Endothelial cell of umbilical vein (primary cell): Measurements from ENCODE around the gene FUT8. TPM values are rescaled to one million over a fixed set of nuclear protein-coding genes. Genes with fewer than 3 reads are reported as not detected.

Experiments used
- BruUV-seq: library from RNA; stranded (reverse); fragments of 400-500 nt; replicated peaks from 2 replicates; lab custom pipeline; 2021; lab: Mats Ljungman, UMichigan
- CTCF ChIA-PET: fragments of 300-600, 350-600 bp; sonication (Branson Sonifier 250); formaldehyde crosslinking; loops from one replicate; lab custom pipeline; 2021; ENCODE audit warnings: antibody characterized with exemption, inconsistent platforms; lab: Charles Lee
- POLR2A ChIA-PET: fragments of 300-600, 350-600 bp; sonication (Branson Sonifier 250); formaldehyde crosslinking; loops from one replicate; lab custom pipeline; 2021; ENCODE audit warnings: antibody characterized with exemption, inconsistent platforms; lab: Charles Lee
- DNase-seq: peaks from one replicate; pipeline ENCODE4 v3.0.0-alpha.2; 2011; ENCODE audit warnings: low read depth, low spot score
- FAIRE-seq: peaks from 2 replicates; lab custom pipeline; 2011; peaks lifted over from hg19 to GRCh38; lab: Jason Lieb, UNC
- H2AFZ ChIP-seq: 2 replicates; pipeline ENCODE4 v1.6.0; 2012; ENCODE audit warnings: low read depth, low read length, control low read depth, inconsistent platforms
- H3K27ac ChIP-seq: 2 replicates; pipeline ENCODE4 v1.5.1; 2011; ENCODE audit warnings: low read depth, mild to moderate bottlenecking, control low read depth, low read length, moderate library complexity; ENCODE audit not compliant: insufficient read depth
- H3K27me3 ChIP-seq, 2 experiments: 2 replicates each; pipeline versions ENCODE4 v1.6.0 to v1.6.1; 2011; ENCODE audit warnings: low read length in 2 of 2, mixed read lengths in 1 of 2; ENCODE audit not compliant: control insufficient read depth in 2 of 2, insufficient read depth in 2 of 2
- H3K36me3 ChIP-seq, 2 experiments: 2 replicates in 1 of 2; 3 replicates in 1 of 2; pipeline ENCODE4 v1.5.1; 2011; ENCODE audit warnings: low read length in 2 of 2, mild to moderate bottlenecking in 1 of 2, moderate library complexity in 1 of 2; ENCODE audit not compliant: control insufficient read depth in 2 of 2, insufficient read depth in 2 of 2; ENCODE audit errors: extremely low read depth in 1 of 2
- H3K4me1 ChIP-seq: 3 replicates; pipeline ENCODE4 v1.5.1; 2011; ENCODE audit warnings: mild to moderate bottlenecking, low read length; ENCODE audit not compliant: control insufficient read depth, insufficient read depth; ENCODE audit errors: extremely low read depth
- H3K4me2 ChIP-seq: 2 replicates; pipeline ENCODE4 v1.6.1; 2011; ENCODE audit warnings: low read length, control low read depth, mixed read lengths; ENCODE audit not compliant: insufficient read depth
- H3K4me3 ChIP-seq, 3 experiments: fragments of 200-600 bp in 1 of 3; sonication (generic), shearing (Covaris generic) in 1 of 3; replicated peaks in 1 of 3; 2 replicates each; pipeline ENCODE4 v1.5.1; 2011 to 2016; ENCODE audit warnings: control low read depth in 3 of 3, low read length in 3 of 3, mild to moderate bottlenecking in 2 of 3, inconsistent platforms in 1 of 3, low read depth in 1 of 3, moderate library complexity in 1 of 3; ENCODE audit not compliant: insufficient read depth in 1 of 3
- H3K79me2 ChIP-seq: 2 replicates; pipeline ENCODE4 v1.6.0; 2012; ENCODE audit warnings: low read length, inconsistent platforms; ENCODE audit not compliant: control insufficient read depth, insufficient read depth
- H3K9ac ChIP-seq: replicated peaks from 2 replicates; pipeline ENCODE3; 2011; ENCODE audit warnings: low read length, control low read depth; ENCODE audit not compliant: insufficient read depth; ENCODE audit errors: extremely low read depth
- H3K9me1 ChIP-seq: replicated peaks from 3 replicates; pipeline ENCODE4 v1.6.0; 2011; ENCODE audit warnings: mild to moderate bottlenecking, low read length; ENCODE audit not compliant: control insufficient read depth, insufficient read depth; ENCODE audit errors: extremely low read depth
- H3K9me3 ChIP-seq: replicated peaks from 2 replicates; pipeline ENCODE4 v1.5.1; 2012; ENCODE audit warnings: low read length, inconsistent platforms; ENCODE audit not compliant: control insufficient read depth, insufficient read depth
- H4K20me1 ChIP-seq: replicated peaks from 2 replicates; pipeline ENCODE3; 2011; ENCODE audit warnings: mild to moderate bottlenecking, low read length; ENCODE audit not compliant: control insufficient read depth, insufficient read depth; ENCODE audit errors: extremely low read depth
- EZH2 ChIP-seq: IDR thresholded peaks from 2 replicates; pipeline ENCODE4 v1.6.1; 2012; ENCODE audit warnings: borderline replicate concordance, low read depth, mild to moderate bottlenecking, moderate library complexity, low read length, inconsistent platforms; ENCODE audit not compliant: severe bottlenecking
- FOS ChIP-seq: IDR thresholded peaks from 2 replicates; pipeline ENCODE4 v1.6.1; 2011; ENCODE audit warnings: mild to moderate bottlenecking, low read length, moderate library complexity, borderline replicate concordance; ENCODE audit not compliant: insufficient read depth
- GATA2 ChIP-seq: IDR thresholded peaks from 2 replicates; pipeline ENCODE4 v1.7.0; 2011; ENCODE audit warnings: low read depth, mild to moderate bottlenecking, moderate library complexity, mixed read lengths, low read length; ENCODE audit not compliant: insufficient read length, insufficient read depth
- JUN ChIP-seq: IDR thresholded peaks from 2 replicates; pipeline ENCODE4 v1.6.1; 2011; ENCODE audit warnings: borderline replicate concordance, low read depth; ENCODE audit not compliant: insufficient read length, insufficient read depth
- MYC ChIP-seq: IDR thresholded peaks from one replicate; pipeline ENCODE4 v1.6.1; 2011; ENCODE audit warnings: mild to moderate bottlenecking, low read depth, low read length
- POLR2A ChIP-seq: IDR thresholded peaks from 2 replicates; pipeline ENCODE4 v1.6.1; 2012; ENCODE audit warnings: low read depth, mild to moderate bottlenecking, control low read depth, low read length
- POLR2AphosphoS5 ChIP-seq: IDR thresholded peaks from 2 replicates; pipeline ENCODE4 v1.6.1; 2012; ENCODE audit warnings: low read depth, mild to moderate bottlenecking, control low read depth, low read length, moderate library complexity; ENCODE audit not compliant: insufficient read depth
- dilution Hi-C: fragments of 300-500 bp; cut with MboI; formaldehyde crosslinking; loops from one replicate; pipeline ENCODE4 v1.15.0; 2019; ENCODE audit warnings: low sequenced_read_pairs; ENCODE audit not compliant: extremely low pct_ligation_motif_present
- intact Hi-C: fragments of 100-400 bp; cut with micrococcal nuclease; formaldehyde crosslinking; loops from one replicate; pipeline ENCODE4 v1.10.0; 2022
- polyA plus RNA-seq, 4 experiments: library from polyadenylated mRNA; depleted of rRNA in 3 of 4; stranded (reverse) in 3 of 4; unstranded in 1 of 4; fragments of >200 nt; gene quantifications; 2 replicates each; pipeline versions ENCODE4 v1.2.1 to v1.2.3, GENCODE V29; 2011 to 2012; ENCODE audit warnings: missing spikeins in 1 of 4
- total RNA-seq: library from RNA; stranded (reverse); gene quantifications from 2 replicates; pipeline ENCODE4 v1.2.3, GENCODE V29; 2021
- TF ChIP-seq, protein P1 (sequence below), 2 donors: IDR thresholded peaks; 1 replicate in 1 of 2; 2 replicates in 1 of 2; pipeline ENCODE4 v1.5.1; 2011; ENCODE audit warnings: low read length in 2 of 2, mild to moderate bottlenecking in 2 of 2, moderate library complexity in 2 of 2, control low read depth in 1 of 2, inconsistent platforms in 1 of 2, low read depth in 1 of 2; ENCODE audit not compliant: insufficient read depth in 1 of 2; ENCODE audit errors: extremely low read depth in 1 of 2
- TF ChIP-seq, protein P2 (sequence below): IDR thresholded peaks from 2 replicates; pipeline ENCODE4 v1.6.1; 2011; ENCODE audit not compliant: insufficient read depth, insufficient read length

The FUT8 gene
- total and polyA plus RNA-seq, 2 donors (not counting 3 experiments of a cell fraction or from before 2014, with no cell fraction given): 16.7 to 38.8 TPM

DNA sequence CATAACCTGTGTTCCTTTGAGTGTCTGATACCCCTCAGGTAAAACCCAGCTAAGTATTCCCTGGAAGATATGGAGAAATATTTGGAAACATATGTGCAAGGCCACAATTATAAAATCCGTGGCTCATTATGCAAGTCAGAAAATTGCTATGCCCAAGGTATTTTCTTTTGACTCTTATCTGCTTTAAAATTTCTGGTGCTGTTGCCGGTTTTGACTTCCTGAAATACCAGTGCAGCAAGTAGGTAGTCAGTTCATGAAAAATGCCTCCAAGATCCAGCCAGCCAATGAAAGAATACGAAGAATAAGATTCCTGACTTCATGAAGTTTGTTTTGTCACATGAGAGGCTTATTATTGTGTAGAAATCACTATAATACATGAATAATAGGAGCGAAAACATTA is 20.2 kb upstream of the FUT8 start:
- no TSS peak for BruUV-seq
- Histone ChIP-seq H3K9me1 (no peaks in the 10 kb centered on the region), H3K4me2 (no peak overlapping the region), H4K20me1 (no peaks in the 10 kb centered on the region), H3K4me1 (no peaks in the 10 kb centered on the region), H3K9ac (no peak overlapping the region), H3K27me3 (no peaks in the 10 kb centered on the region), H3K9me3 (no peaks in the 10 kb centered on the region), H3K4me3 (no peak overlapping the region), H3K79me2 (no peaks in the 10 kb centered on the region), H3K27ac (no peak overlapping the region), H3K36me3 (no peaks in the 10 kb centered on the region), H2AFZ (no peak overlapping the region)
- TF ChIP-seq POLR2A (no peak), POLR2AphosphoS5 (no peak), EZH2 (no peak), FOS (no peak), MYC (no peak), JUN (no peak), GATA2 (no peak)
- TF ChIP-seq, protein P1, sequence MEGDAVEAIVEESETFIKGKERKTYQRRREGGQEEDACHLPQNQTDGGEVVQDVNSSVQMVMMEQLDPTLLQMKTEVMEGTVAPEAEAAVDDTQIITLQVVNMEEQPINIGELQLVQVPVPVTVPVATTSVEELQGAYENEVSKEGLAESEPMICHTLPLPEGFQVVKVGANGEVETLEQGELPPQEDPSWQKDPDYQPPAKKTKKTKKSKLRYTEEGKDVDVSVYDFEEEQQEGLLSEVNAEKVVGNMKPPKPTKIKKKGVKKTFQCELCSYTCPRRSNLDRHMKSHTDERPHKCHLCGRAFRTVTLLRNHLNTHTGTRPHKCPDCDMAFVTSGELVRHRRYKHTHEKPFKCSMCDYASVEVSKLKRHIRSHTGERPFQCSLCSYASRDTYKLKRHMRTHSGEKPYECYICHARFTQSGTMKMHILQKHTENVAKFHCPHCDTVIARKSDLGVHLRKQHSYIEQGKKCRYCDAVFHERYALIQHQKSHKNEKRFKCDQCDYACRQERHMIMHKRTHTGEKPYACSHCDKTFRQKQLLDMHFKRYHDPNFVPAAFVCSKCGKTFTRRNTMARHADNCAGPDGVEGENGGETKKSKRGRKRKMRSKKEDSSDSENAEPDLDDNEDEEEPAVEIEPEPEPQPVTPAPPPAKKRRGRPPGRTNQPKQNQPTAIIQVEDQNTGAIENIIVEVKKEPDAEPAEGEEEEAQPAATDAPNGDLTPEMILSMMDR (IDR thresholded peaks at IDR 0.05; ENCODE audit: extremely low read depth in 1 of 2, insufficient read depth in 1 of 2, low read depth in 1 of 2, low read length in 2 of 2): no peak
- TF ChIP-seq, protein P2, sequence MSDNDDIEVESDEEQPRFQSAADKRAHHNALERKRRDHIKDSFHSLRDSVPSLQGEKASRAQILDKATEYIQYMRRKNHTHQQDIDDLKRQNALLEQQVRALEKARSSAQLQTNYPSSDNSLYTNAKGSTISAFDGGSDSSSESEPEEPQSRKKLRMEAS: no peak
- DNase-seq (peak; percentile 61), FAIRE-seq (no peak)
- ChIA-PET CTCF (interaction anchor here (1.9 kb wide), 1 partner anchor 432 kb away, joined by 6 read pairs; no protein-coding TSS in a partner anchor), POLR2A (no interaction called here)
- dilution Hi-C loops (no loop called here), intact Hi-C loops (no loop called here)
